GM18909 (cell line): ENCODE measurements around the gene SULT2A1.
"Not testable (repeated sequence)": the region's sequence is repeated elsewhere in the genome, so short reads cannot be mapped to it uniquely, and the experiment has no call there.

Experiments
- ATAC-seq: cut with Tn5 transposase; IDR thresholded peaks from one replicate; pipeline ENCODE4 v1.9.1; 2021; ENCODE audit warnings: mild to moderate bottlenecking; ENCODE audit not compliant: unreplicated experiment, poor library complexity

Gene SULT2A1

GRCh38 chr19:47861630-47862029 lies 24.5 kb downstream of the SULT2A1 start:
- no peak for ATAC-seq

DNA sequence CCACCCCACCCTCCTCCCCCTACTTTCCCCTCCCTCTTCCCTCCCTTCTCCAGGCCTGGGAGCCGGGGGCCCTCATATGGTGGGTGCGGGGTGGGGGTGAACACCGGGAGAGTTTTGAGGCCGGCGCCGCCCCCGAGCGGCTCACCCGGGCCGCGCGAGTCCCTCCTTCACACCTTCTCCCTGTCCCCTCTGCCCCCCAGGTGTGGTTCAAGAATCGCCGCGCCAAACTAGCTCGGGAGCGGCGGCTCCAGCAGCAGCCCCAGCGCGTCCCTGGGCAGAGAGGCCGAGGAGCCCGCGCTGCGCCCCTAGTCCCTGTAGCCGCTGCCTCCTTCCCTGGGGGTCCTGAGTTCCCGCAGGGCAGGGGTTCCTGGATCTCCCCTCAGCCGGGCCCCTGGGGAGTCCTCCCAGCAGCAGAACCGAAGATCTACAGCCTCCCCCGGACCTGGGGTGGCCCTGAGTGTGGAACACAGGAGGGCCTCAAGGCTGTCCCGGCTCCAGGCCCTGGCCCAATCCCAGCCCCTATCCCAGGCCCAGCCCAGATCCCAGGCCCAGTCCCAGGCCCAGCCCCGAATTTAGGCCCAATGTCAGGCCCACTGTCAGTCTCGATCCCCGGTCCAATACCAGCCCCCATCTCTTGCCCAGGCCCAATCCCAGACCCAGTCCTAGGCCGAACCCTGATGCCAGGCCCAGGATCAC lies 25.4 kb downstream of the SULT2A1 start:
- no peak for ATAC-seq

- ATAC-seq = not testable (repeated sequence)
These were observed 26.3 kb downstream of the SULT2A1 start for GRCh38 chr19:47859838-47860237.

DNA sequence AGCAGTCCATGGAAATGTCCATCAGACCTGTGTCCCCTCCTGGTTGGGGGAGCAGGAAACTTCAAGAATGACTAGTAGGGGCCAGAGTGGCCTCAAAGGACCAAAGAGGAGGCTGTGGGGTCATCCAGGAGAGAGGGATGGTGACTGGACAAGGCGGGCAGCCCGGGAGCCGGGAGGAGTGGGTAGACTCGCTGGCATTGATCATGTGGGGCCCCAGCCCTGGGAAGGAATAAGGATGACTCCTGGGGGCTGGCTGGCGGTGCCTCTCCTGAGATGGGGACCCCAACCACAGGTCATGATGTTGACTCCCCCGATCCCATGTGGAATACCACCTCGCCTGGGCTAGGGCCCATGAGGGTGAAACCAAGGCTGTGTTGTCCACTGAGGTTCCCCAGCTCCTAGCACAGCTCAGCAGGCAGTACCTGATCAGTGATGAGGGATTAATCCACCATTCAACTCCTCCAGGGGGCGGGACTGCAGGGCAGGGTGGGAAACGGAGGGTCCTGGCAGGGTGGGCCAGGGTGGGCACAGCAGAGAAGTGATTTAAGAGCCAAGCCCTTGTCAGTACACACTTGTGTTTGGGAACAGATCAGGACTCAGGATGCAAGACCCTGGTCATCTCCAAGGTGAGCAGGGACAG lies 27.3 kb downstream of the SULT2A1 start, which contains the start of gene TPRX2:
TSS of gene TPRX2 (plus strand) at position 590 of the 640 bp plus-strand sequence. CDS start at position 602, 12 bp downstream.
- not testable (repeated sequence) for ATAC-seq

DNA sequence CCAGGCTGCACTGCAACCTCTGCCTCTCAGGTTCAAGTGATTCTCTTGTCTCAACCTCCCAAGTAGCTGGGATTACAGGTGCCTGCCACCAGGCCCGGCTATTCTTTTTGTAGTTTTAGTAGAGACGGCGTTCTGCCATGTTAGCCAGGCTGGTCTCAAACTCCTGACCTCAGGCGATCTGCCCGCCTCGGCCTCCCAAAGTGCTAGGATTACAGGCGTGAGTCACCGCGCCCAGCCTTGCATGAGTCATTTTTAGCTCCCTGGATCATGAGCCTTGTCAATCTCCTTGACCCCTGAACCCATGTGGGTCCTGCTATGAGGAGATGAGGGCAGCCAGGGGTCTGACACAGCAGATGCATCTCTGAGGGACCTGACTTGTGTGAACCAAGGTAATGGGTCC lies 27.9 kb downstream of the SULT2A1 start:
- ATAC-seq = not testable (repeated sequence)

GRCh38 chr19:47854459-47854858 lies 31.7 kb downstream of the SULT2A1 start:
- ATAC-seq = no peak

GRCh38 chr19:47853003-47853402 lies 33.1 kb downstream of the SULT2A1 start:
- no peak for ATAC-seq

GRCh38 chr19:47848823-47849473 lies 37.2 kb downstream of the SULT2A1 start:
- no peak for ATAC-seq

DNA sequence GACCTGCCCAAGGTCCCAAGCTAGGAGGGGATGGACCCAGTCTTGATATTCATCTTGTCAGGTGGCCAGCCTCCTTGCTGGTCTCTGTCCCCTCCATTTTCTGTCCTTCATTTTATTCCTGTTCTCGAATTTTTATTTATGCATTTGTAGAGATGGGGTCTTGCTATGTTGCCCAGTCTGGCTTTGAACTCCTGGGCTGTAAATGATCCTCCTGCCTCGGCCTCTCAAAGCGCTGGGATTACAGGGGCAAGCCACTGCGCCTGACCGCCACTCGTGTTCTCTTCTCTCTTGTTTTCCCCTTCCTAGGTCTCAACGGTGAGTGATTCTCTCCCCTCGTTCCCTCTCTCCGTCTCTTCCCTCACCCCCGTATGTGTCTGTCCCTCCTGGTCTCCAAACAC lies 37.7 kb downstream of the SULT2A1 start:
- no peak for ATAC-seq

DNA sequence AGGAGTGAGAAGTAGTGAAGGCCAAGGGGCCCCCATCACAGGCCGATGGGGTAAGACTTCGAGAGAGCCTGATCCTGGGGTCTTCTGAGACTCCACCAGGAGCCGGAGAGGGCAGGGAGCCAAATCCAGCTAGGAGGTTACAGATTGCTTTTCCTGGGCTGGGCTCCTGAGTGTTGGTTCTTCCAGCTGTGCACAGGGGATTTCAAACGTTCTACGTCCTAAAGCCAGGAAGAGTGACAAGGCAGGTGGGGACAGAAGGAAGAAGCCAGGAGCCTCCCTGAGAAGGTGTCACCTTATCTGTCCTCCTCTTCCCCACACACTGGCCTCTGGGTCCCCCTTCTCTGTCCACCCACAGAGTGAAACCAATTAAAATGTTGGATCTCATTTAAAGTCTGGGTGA lies 43.2 kb downstream of the SULT2A1 start:
- no peak for ATAC-seq

GRCh38 chr19:47839913-47840312 lies 46.2 kb downstream of the SULT2A1 start:
- ATAC-seq = no peak

- ATAC-seq = no peak
These were observed 46.7 kb downstream of the SULT2A1 start for GRCh38 chr19:47839411-47839810.

- ATAC-seq = no peak
These were observed 50.1 kb downstream of the SULT2A1 start for GRCh38 chr19:47836038-47836437.

GRCh38 chr19:47832723-47833122 lies 53.4 kb downstream of the SULT2A1 start:
- ATAC-seq = no peak

DNA sequence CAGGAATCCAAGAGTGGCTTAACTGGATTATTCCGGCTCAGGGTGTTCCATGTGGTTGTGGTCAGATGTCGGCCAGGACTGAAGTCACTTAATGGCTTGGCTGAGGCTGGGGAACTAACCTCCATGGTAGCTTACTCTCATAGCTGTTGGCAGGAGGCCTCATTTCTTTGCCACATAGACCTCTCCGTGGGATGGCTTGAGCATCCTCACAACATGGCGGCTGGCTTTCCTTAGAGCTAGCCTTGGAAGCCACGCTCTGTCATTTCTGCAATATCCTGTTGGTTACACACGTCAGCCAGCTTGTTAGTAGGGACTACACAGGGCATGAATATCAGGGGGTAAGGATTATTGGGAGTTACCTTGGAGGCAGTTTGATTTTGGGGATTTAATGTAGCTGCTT lies 59.3 kb downstream of the SULT2A1 start:
- ATAC-seq = no peak

- ATAC-seq = no peak
These were observed 61.7 kb downstream of the SULT2A1 start for GRCh38 chr19:47824396-47824795.

- no peak for ATAC-seq
These were observed 64.6 kb downstream of the SULT2A1 start, which contains the start of gene CRX for GRCh38 chr19:47821460-47822020. CRX (plus strand) TSS chr19:47821937; CDS start chr19:47834444, 12,507 bp downstream.
